Dermis blood vessel endothelial cell (primary cell): ENCODE results near the gene RMP24.
"Not testable (repeated sequence)": the region's sequence is repeated elsewhere in the genome, so short reads cannot be mapped to it uniquely, and the experiment has no call there.

ENCODE experiments used
- DNase-seq: peaks from one replicate; pipeline ENCODE4 v3.0.0; 2010

RMP24 gene

GRCh38 chr18:35968278-35968880 lies 4.1 kb upstream of the RMP24 start:
- no peak for DNase-seq

- DNase-seq, result no peak
Measured at GRCh38 chr18:35969676-35970075, 2.8 kb upstream of the RMP24 start.

- DNase-seq, result no peak
Measured at GRCh38 chr18:35971661-35972196, 750 bp upstream of the RMP24 start.

- DNase-seq, result no peak
Measured at GRCh38 chr18:35973650-35974049, 1.2 kb downstream of the RMP24 start.

- DNase-seq, result no peak
Measured at GRCh38 chr18:35974181-35974580, 1.7 kb downstream of the RMP24 start.

- no peak for DNase-seq
Measured at GRCh38 chr18:35979112-35979511, 6.6 kb downstream of the RMP24 start.

GRCh38 chr18:35982409-35983114 lies 10.1 kb downstream of the RMP24 start:
- no peak for DNase-seq

- DNase-seq, result no peak
Measured at GRCh38 chr18:35983147-35983546, 10.7 kb downstream of the RMP24 start.

GRCh38 chr18:35983818-35984217 lies 11.3 kb downstream of the RMP24 start:
- DNase-seq, result no peak

GRCh38 chr18:35991696-35992095 lies 19.2 kb downstream of the RMP24 start:
- DNase-seq, result no peak

GRCh38 chr18:35993013-35993412 lies 20.5 kb downstream of the RMP24 start:
- DNase-seq, result no peak

GRCh38 chr18:35998967-35999366 lies 26.5 kb downstream of the RMP24 start:
- peak; percentile 41 for DNase-seq

GRCh38 chr18:35999925-36000324 lies 27.4 kb downstream of the RMP24 start:
- no peak for DNase-seq

- DNase-seq, result no peak
Measured at GRCh38 chr18:36006997-36007396, 34.5 kb downstream of the RMP24 start.

- DNase-seq, result no peak
Measured at GRCh38 chr18:36009214-36009613, 36.7 kb downstream of the RMP24 start.

GRCh38 chr18:36012891-36013290 lies 40.4 kb downstream of the RMP24 start:
- DNase-seq, result no peak

GRCh38 chr18:36015629-36016028 lies 43.1 kb downstream of the RMP24 start:
- no peak for DNase-seq

GRCh38 chr18:36017232-36017631 lies 44.8 kb downstream of the RMP24 start:
- no peak for DNase-seq

GRCh38 chr18:36020174-36020711 lies 47.8 kb downstream of the RMP24 start:
- DNase-seq, result no peak

GRCh38 chr18:36023336-36023735 lies 50.9 kb downstream of the RMP24 start:
- DNase-seq, result no peak

GRCh38 chr18:36024241-36024640 lies 51.8 kb downstream of the RMP24 start:
- not testable (repeated sequence) for DNase-seq

- DNase-seq, result peak; percentile 12
Measured at GRCh38 chr18:36025025-36025424, 52.5 kb downstream of the RMP24 start.

- no peak for DNase-seq
Measured at GRCh38 chr18:36028859-36029258, 56.4 kb downstream of the RMP24 start.
